GM18519 (cell line): ENCODE results near the gene DAP.
"Not testable (repeated sequence)": the region's sequence is repeated elsewhere in the genome, so short reads cannot be mapped to it uniquely, and the experiment has no call there.

Source experiments
- ATAC-seq: cut with Tn5 transposase; IDR thresholded peaks from one replicate; pipeline ENCODE4 v1.9.1; 2021; ENCODE audit warnings: mild to moderate bottlenecking, moderate library complexity; ENCODE audit not compliant: unreplicated experiment, low FRiP score

DAP gene

GRCh38 chr5:10660135-10660534 is 100.9 kb downstream of the DAP start:
- ATAC-seq, result no peak

- ATAC-seq, result no peak
These were observed 102.8 kb downstream of the DAP start for GRCh38 chr5:10658265-10658664.

GRCh38 chr5:10655972-10656830 is 104.8 kb downstream of the DAP start:
- ATAC-seq, result no peak

GRCh38 chr5:10655161-10655971 is 105.7 kb downstream of the DAP start:
- no peak for ATAC-seq

GRCh38 chr5:10654566-10654965 is 106.5 kb downstream of the DAP start:
- no peak for ATAC-seq

- ATAC-seq, result no peak
These were observed 107.2 kb downstream of the DAP start for GRCh38 chr5:10653751-10654400.

- no peak for ATAC-seq
These were observed 108.0 kb downstream of the DAP start for GRCh38 chr5:10653043-10653442.

- no peak for ATAC-seq
These were observed 108.4 kb downstream of the DAP start for GRCh38 chr5:10652606-10653005.

GRCh38 chr5:10652151-10652550 is 108.9 kb downstream of the DAP start:
- no peak for ATAC-seq

- no peak for ATAC-seq
These were observed 111.2 kb downstream of the DAP start for GRCh38 chr5:10649666-10650380.

GRCh38 chr5:10648806-10649665 is 112.0 kb downstream of the DAP start:
- ATAC-seq, result no peak

- ATAC-seq, result no peak
These were observed 113.4 kb downstream of the DAP start for GRCh38 chr5:10647640-10648039.

GRCh38 chr5:10645671-10646070 is 115.4 kb downstream of the DAP start:
- no peak for ATAC-seq

GRCh38 chr5:10645146-10645545 is 115.9 kb downstream of the DAP start:
- ATAC-seq, result no peak

GRCh38 chr5:10644192-10644591 is 116.8 kb downstream of the DAP start:
- ATAC-seq, result no peak

GRCh38 chr5:10642367-10642766 is 118.7 kb downstream of the DAP start:
- no peak for ATAC-seq

- no peak for ATAC-seq
These were observed 121.1 kb downstream of the DAP start for GRCh38 chr5:10639846-10640368.

- ATAC-seq, result not testable (repeated sequence)
These were observed 122.3 kb downstream of the DAP start for GRCh38 chr5:10638723-10639122.

- no peak for ATAC-seq
These were observed 123.1 kb downstream of the DAP start for GRCh38 chr5:10637944-10638343.
